Measurements from ENCODE around the gene IZUMO2.

Gene IZUMO2

DNA sequence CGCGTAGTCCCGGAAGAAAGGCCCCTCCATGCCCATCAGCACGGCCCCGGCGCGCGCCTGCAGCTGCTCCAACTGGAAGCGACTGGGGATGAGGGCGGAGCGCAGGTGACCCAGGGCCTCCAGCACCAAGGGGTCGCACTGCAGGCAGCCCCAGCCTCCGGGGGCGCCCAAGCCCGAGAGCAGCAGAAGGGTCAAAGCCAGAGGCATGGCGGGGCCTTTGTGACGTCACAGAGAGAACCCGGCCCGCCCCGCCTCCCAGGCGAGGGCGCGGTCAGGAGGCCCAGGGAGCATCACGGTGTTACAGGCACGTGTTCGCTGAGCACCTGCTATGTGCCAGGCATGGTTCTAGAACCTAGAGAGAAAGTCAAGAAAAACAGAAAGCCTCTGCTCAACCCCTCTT is at the start of gene IZUMO2:
Gene IZUMO2, minus strand, starts transcription at position 294 of the 400 bp plus-strand sequence. Its CDS starts 87 bp downstream, at position 207.
- no peak for DNase-seq
- Histone ChIP-seq H3K4me3 (no peak within 1 kb of the TSS), H3K27me3 (peaks cover 0 to 29% of the 10 kb centered on the region in 2 donors), H3K9me3 (peaks cover 0 to 13% (median 8%) of the 10 kb centered on the region in 3 donors), H3K36me3 (no peaks in the 10 kb centered on the region), H3K27ac (no peak within 1 kb of the TSS), H3K4me1 (no peaks in the 10 kb centered on the region)
- TF ChIP-seq, protein P1, sequence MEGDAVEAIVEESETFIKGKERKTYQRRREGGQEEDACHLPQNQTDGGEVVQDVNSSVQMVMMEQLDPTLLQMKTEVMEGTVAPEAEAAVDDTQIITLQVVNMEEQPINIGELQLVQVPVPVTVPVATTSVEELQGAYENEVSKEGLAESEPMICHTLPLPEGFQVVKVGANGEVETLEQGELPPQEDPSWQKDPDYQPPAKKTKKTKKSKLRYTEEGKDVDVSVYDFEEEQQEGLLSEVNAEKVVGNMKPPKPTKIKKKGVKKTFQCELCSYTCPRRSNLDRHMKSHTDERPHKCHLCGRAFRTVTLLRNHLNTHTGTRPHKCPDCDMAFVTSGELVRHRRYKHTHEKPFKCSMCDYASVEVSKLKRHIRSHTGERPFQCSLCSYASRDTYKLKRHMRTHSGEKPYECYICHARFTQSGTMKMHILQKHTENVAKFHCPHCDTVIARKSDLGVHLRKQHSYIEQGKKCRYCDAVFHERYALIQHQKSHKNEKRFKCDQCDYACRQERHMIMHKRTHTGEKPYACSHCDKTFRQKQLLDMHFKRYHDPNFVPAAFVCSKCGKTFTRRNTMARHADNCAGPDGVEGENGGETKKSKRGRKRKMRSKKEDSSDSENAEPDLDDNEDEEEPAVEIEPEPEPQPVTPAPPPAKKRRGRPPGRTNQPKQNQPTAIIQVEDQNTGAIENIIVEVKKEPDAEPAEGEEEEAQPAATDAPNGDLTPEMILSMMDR (IDR thresholded peaks at IDR 0.05), result no peak
- intact Hi-C loops (cut with DNase I; ENCODE audit: low total_unique reads), result no loop called here

DNA sequence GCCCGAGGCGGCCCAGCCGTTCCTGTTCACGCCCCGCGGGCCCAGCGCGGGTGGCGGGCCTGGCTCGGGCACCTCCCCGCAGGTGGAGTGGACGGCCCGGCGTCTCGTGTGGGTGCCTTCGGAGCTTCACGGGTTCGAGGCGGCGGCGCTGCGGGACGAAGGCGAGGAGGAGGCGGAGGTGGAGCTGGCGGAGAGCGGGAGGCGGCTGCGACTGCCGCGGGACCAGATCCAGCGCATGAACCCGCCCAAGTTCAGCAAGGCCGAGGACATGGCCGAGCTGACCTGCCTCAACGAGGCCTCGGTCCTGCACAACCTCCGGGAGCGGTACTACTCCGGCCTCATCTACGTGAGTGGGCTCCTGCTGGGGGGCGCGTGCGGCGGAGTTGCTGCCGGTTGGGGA is 47.3 kb upstream of the IZUMO2 start:
- H3K36me3 ChIP-seq, result peaks cover 0 to 13% (median 0%) of the 10 kb centered on the region in 3 donors
- intact Hi-C loops (cut with DNase I; ENCODE audit: low total_unique reads), result no loop called here
- peaks cover 0 to 4% (median 0%) of the 10 kb centered on the region in 4 donors for H3K4me1 ChIP-seq
- TF ChIP-seq, protein P1 (IDR thresholded peaks at IDR 0.05), result no peak
- peaks cover 0 to 15% of the 10 kb centered on the region in 2 donors for H3K27me3 ChIP-seq
- H3K27ac ChIP-seq, result no peak overlapping the region
- no peak for DNase-seq
- H3K4me3 ChIP-seq, result no peak overlapping the region
- peaks cover 0 to 6% (median 3%) of the 10 kb centered on the region in 3 donors for H3K9me3 ChIP-seq

DNA sequence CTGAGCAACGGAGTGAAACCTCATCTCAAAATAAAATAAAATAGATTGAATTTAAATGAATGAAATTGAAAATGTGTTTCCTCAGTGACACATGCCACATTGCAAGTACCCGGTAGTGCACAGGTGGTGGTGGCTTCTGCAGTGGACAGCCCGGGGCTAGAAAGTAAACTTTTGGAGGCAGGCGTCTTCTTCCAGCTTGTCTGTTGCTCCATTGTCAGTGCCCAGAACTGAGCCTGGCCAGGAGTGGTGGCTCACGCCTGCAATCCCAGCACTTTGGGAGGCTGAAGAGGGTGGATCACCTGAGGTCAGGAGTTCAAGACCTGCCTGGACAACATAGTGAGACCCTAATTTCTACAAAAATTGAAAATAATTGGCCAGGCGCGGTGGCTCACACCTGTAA is 46.0 kb upstream of the IZUMO2 start:
- no peak for DNase-seq
- H3K27me3 ChIP-seq, result peaks cover 0 to 22% of the 10 kb centered on the region in 2 donors
- H3K4me1 ChIP-seq, result peaks cover 0 to 8% (median 2%) of the 10 kb centered on the region in 4 donors
- H3K9me3 ChIP-seq, result peaks cover 0 to 6% (median 3%) of the 10 kb centered on the region in 3 donors
- no peak overlapping the region for H3K4me3 ChIP-seq
- TF ChIP-seq, protein P1 (IDR thresholded peaks at IDR 0.05), result no peak
- H3K36me3 ChIP-seq, result peaks cover 0 to 13% (median 0%) of the 10 kb centered on the region in 3 donors
- intact Hi-C loops (cut with DNase I; ENCODE audit: low total_unique reads), result no loop called here
- H3K27ac ChIP-seq, result no peak overlapping the region

DNA sequence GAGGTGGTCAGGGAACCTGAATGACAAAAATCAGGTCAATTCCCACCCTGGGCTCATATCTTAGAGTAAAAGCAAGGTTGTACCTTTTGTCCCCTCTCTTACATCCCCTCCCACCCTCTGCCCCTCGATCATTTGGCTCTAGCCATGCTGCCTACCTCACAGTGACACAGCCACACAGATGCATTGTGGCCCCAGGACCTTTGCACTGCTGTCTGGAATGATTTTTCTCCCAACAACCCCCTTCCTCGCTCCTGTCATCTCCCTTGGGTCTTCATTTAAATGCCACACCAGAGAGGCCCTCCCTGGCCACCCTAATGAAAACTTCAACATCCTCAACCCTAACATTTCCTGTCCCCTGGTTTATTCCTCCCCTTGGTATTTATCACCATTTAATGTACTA is 44.6 kb upstream of the IZUMO2 start:
- Histone ChIP-seq H3K27me3 (peaks cover 0 to 35% of the 10 kb centered on the region in 2 donors), H3K9me3 (peaks cover 0 to 6% (median 3%) of the 10 kb centered on the region in 3 donors), H3K27ac (no peak overlapping the region), H3K4me3 (no peak overlapping the region), H3K36me3 (peaks cover 0 to 13% (median 0%) of the 10 kb centered on the region in 3 donors), H3K4me1 (peaks cover 0 to 19% (median 9%) of the 10 kb centered on the region in 4 donors)
- intact Hi-C loops (cut with DNase I; ENCODE audit: low total_unique reads), result no loop called here
- no peak for DNase-seq
- TF ChIP-seq, protein P1 (IDR thresholded peaks at IDR 0.05), result no peak

DNA sequence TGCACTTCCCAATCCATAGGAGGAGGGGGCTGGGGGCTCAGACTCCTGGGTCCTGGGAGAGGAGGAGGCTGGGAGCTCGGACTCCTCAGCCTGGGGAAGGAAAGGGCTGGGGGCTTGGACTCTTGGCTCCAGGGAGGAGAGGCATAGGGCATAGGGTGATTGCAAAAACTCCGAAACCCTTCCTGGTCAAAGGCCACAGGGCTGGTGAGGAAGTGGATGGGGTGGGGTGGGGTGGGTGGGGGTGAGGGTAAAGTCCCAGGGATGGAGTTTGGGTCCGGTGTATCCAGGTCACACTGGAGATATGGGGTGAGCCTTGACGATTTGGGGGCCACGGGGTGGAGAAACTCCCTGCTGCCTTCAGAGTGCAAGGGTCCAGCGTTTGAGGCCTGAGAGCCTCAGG is 43.1 kb upstream of the IZUMO2 start:
- TF ChIP-seq, protein P1 (IDR thresholded peaks at IDR 0.05), result no peak
- H3K27ac ChIP-seq, result no peak overlapping the region
- peaks cover 0 to 5% (median 0%) of the 10 kb centered on the region in 3 donors for H3K36me3 ChIP-seq
- intact Hi-C loops (cut with DNase I; ENCODE audit: low total_unique reads), result no loop called here
- peaks cover 0 to 3% (median 0%) of the 10 kb centered on the region in 3 donors for H3K9me3 ChIP-seq
- no peak overlapping the region for H3K4me3 ChIP-seq
- DNase-seq, result no peak
- peaks cover 0 to 48% of the 10 kb centered on the region in 2 donors for H3K27me3 ChIP-seq
- H3K4me1 ChIP-seq, result peaks cover 0 to 19% (median 9%) of the 10 kb centered on the region in 4 donors
